Measurements from ENCODE around the gene IFITM5. TPM values are rescaled to one million over a fixed set of nuclear protein-coding genes. Genes with fewer than 3 reads are reported as not detected.

Gene IFITM5
- total and polyA plus RNA-seq, 2 experiments from 2014 or later = not detected

DNA sequence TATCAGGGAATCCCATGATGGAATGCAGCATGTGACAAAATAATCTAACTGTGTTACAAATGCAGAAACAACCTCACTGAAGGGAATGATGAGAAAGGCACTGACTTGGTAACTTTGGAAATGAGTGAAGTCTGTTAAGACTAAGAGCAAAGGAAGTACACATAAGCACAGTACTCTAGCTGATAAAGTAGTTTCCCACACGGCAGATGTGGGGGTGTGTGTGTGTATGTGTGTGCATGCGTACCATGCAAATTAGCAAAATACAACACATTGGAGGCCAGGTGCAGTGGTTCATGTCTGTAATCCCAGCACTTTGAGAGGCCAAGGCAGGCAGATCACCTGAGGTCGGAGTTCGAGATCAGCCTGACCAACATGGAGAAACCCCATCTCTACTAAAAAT lies 37.7 kb downstream of the IFITM5 start:
- H3K27me3 ChIP-seq = no peaks in the 10 kb centered on the region
- TF ChIP-seq EZH2phosphoT487 (IDR thresholded peaks at IDR 0.05; ENCODE audit: low read depth, severe bottlenecking, unreplicated experiment) (no peak), EZH2 (IDR thresholded peaks at IDR 0.05; ENCODE audit: borderline replicate concordance) (no peak)
- TF ChIP-seq, protein P1, sequence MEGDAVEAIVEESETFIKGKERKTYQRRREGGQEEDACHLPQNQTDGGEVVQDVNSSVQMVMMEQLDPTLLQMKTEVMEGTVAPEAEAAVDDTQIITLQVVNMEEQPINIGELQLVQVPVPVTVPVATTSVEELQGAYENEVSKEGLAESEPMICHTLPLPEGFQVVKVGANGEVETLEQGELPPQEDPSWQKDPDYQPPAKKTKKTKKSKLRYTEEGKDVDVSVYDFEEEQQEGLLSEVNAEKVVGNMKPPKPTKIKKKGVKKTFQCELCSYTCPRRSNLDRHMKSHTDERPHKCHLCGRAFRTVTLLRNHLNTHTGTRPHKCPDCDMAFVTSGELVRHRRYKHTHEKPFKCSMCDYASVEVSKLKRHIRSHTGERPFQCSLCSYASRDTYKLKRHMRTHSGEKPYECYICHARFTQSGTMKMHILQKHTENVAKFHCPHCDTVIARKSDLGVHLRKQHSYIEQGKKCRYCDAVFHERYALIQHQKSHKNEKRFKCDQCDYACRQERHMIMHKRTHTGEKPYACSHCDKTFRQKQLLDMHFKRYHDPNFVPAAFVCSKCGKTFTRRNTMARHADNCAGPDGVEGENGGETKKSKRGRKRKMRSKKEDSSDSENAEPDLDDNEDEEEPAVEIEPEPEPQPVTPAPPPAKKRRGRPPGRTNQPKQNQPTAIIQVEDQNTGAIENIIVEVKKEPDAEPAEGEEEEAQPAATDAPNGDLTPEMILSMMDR (IDR thresholded peaks at IDR 0.05; ENCODE audit: poor library complexity) = no peak
- 88% methylated on average over 4 of the region's 4 CpGs for WGBS (ENCODE audit: low lambda C conversion rate, missing lambda C conversion rate)

DNA sequence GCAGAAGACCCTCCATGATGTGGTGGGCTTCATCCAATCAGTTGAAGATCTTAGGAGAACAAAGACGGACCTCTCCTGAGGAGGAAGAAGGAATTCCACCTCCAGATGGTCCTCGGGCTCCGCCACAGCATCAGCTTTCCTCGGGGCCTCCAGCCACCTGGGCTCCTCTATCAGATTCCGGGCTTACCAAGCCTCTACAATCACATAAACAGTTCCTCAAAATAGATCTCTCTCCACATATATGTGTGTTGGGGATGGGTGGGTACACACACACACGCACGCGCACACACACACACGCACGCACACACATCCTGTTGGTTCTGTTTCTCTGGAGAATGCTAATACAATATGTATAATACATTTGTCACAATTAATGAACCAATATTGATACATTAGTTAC lies 39.9 kb downstream of the IFITM5 start:
- 89% methylated on average over 10 of the region's 10 CpGs for WGBS (ENCODE audit: low lambda C conversion rate, missing lambda C conversion rate)
- Histone ChIP-seq H3K4me2 (no peak overlapping the region), H3K9me2 (replicated peaks; ENCODE audit: insufficient read depth) (no peaks in the 10 kb centered on the region), H3K27me3 (no peaks in the 10 kb centered on the region), H3K4me3 (no peak overlapping the region), H3K27ac (no peak overlapping the region), H4K20me1 (ENCODE audit: insufficient read depth, poor library complexity, severe bottlenecking) (no peaks in the 10 kb centered on the region), H3K9me3 (ENCODE audit: low read depth) (no peaks in the 10 kb centered on the region), H3K36me3 (replicated peaks; ENCODE audit: insufficient read depth, low read depth) (no peaks in the 10 kb centered on the region), H3K4me1 (ENCODE audit: insufficient read depth) (no peaks in the 10 kb centered on the region), H3K79me2 (no peaks in the 10 kb centered on the region), H2AFZ (no peak overlapping the region)
- no peak for DNase-seq (ENCODE audit: low spot score)
- TF ChIP-seq, protein P1 (IDR thresholded peaks at IDR 0.05; ENCODE audit: poor library complexity) = no peak
- no peak for TF ChIP-seq EZH2phosphoT487 (IDR thresholded peaks at IDR 0.05; ENCODE audit: low read depth, severe bottlenecking, unreplicated experiment)
- no peak for TF ChIP-seq EZH2 (IDR thresholded peaks at IDR 0.05; ENCODE audit: borderline replicate concordance)

More for the DNA sequence above, 37.7 kb downstream of the IFITM5 start:
- no peaks in the 10 kb centered on the region for H3K9me3 ChIP-seq (ENCODE audit: low read depth)
- no peaks in the 10 kb centered on the region for H3K36me3 ChIP-seq (replicated peaks; ENCODE audit: insufficient read depth, low read depth)
- H3K79me2 ChIP-seq = no peaks in the 10 kb centered on the region
- H3K27ac ChIP-seq = no peak overlapping the region
- no peaks in the 10 kb centered on the region for H3K4me1 ChIP-seq (ENCODE audit: insufficient read depth)
- H3K9me2 ChIP-seq (replicated peaks; ENCODE audit: insufficient read depth) = no peaks in the 10 kb centered on the region
- no peaks in the 10 kb centered on the region for H4K20me1 ChIP-seq (ENCODE audit: insufficient read depth, poor library complexity, severe bottlenecking)
- DNase-seq (ENCODE audit: low spot score) = no peak
- H3K4me3 ChIP-seq = no peak overlapping the region
- H2AFZ ChIP-seq = no peak overlapping the region
- no peak overlapping the region for H3K4me2 ChIP-seq

DNA sequence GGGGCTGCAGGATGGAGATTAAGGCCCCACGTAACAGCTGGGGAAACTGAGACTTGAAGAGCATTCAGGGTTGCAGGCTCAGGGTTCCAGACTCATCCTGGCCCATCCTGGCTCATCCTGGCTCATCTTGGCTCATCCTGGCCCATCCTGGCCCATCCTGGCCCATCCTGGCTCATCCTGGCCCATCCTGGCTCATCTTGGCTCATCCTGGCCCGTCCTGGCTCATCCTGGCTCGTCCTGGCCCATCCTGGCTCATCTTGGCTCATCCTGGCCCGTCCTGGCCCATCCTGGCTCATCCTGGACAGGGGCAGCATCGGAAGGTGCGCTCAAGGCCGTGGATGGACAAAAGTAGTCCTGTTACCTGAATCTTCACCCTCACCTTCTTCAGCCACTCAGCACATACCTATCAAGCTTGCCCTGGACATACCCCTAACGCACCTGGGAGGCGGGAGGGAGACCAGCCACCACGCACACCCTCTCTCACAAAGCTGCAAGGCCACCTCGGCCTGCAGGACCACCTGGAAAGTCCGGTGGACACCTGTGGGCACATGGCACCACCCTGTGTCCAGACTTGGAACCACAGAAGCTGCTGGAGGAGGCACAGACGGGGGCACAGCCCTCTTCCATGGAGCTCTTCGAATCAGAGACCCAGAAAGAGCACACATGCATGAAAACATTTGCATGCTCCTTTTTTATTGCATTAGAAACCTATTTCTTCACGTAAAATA lies 41.4 kb downstream of the IFITM5 start:
- no peak overlapping the region for H3K4me2 ChIP-seq
- no peak for DNase-seq (ENCODE audit: low spot score)
- no peak overlapping the region for H2AFZ ChIP-seq
- H3K9me3 ChIP-seq (ENCODE audit: low read depth) = no peaks in the 10 kb centered on the region
- WGBS (ENCODE audit: low lambda C conversion rate, missing lambda C conversion rate) = 82% methylated on average over 15 of the region's 15 CpGs
- H3K27me3 ChIP-seq = no peaks in the 10 kb centered on the region
- no peaks in the 10 kb centered on the region for H3K36me3 ChIP-seq (replicated peaks; ENCODE audit: insufficient read depth, low read depth)
- TF ChIP-seq, protein P1 (IDR thresholded peaks at IDR 0.05; ENCODE audit: poor library complexity) = peak; percentile 12
- TF ChIP-seq EZH2 (IDR thresholded peaks at IDR 0.05; ENCODE audit: borderline replicate concordance) = no peak
- no peak for TF ChIP-seq EZH2phosphoT487 (IDR thresholded peaks at IDR 0.05; ENCODE audit: low read depth, severe bottlenecking, unreplicated experiment)
- H4K20me1 ChIP-seq (ENCODE audit: insufficient read depth, poor library complexity, severe bottlenecking) = no peaks in the 10 kb centered on the region
- H3K79me2 ChIP-seq = no peaks in the 10 kb centered on the region
- no peak overlapping the region for H3K27ac ChIP-seq
- no peak overlapping the region for H3K4me3 ChIP-seq
- no peaks in the 10 kb centered on the region for H3K9me2 ChIP-seq (replicated peaks; ENCODE audit: insufficient read depth)
- H3K4me1 ChIP-seq (ENCODE audit: insufficient read depth) = no peaks in the 10 kb centered on the region
